H1 (cell line): Measurements from ENCODE around the gene RPL28. TPM values are rescaled to one million over a fixed set of nuclear protein-coding genes. Genes with fewer than 3 reads are reported as not detected.
A peak's percentile ranks its signal among the peaks of the same experiment; 100 is the strongest.

Experiments used
- CTCF ChIA-PET: fragments of 300-600 bp; sonication (Branson Sonifier 250); formaldehyde crosslinking; loops from one replicate; lab custom pipeline; 2021; ENCODE audit not compliant: partially characterized antibody; lab: Charles Lee
- POLR2A ChIA-PET: fragments of 300-600 bp; sonication (Branson Sonifier 250); formaldehyde crosslinking; loops from one replicate; lab custom pipeline; 2021; ENCODE audit warnings: inconsistent platforms; ENCODE audit not compliant: partially characterized antibody; lab: Charles Lee
- DNase-seq, 2 experiments: peaks; one replicate each; pipeline versions ENCODE4 v3.0.0 to v3.0.0-alpha.2; 2010 to 2022; ENCODE audit warnings: low spot score in 2 of 2, low read depth in 1 of 2, mixed read lengths in 1 of 2
- FAIRE-seq: peaks from 2 replicates; lab custom pipeline; 2011; peaks lifted over from hg19 to GRCh38; lab: Jason Lieb, UNC
- H2AFZ ChIP-seq: 2 replicates; pipeline ENCODE4 v1.8.1; 2012; ENCODE audit warnings: low read length, inconsistent platforms
- H2AK5ac ChIP-seq: 2 replicates; pipeline ENCODE4 v1.6.1; 2013; ENCODE audit warnings: low read depth, low read length
- H2BK120ac ChIP-seq: replicated peaks from 2 replicates; pipeline ENCODE3; 2013; ENCODE audit warnings: low read depth, low read length, inconsistent platforms
- H2BK12ac ChIP-seq: 2 replicates; pipeline ENCODE4 v1.6.1; 2013; ENCODE audit warnings: low read depth, low read length
- H2BK15ac ChIP-seq: 2 replicates; pipeline ENCODE4 v1.6.1; 2013; ENCODE audit warnings: low read length
- H2BK20ac ChIP-seq: 2 replicates; pipeline ENCODE4 v1.6.1; 2013; ENCODE audit warnings: low read length
- H2BK5ac ChIP-seq: 2 replicates; pipeline ENCODE4 v1.6.1; 2013; ENCODE audit warnings: low read depth, low read length
- H3K14ac ChIP-seq: 2 replicates; pipeline ENCODE4 v1.6.1; 2013; ENCODE audit warnings: inconsistent platforms; ENCODE audit not compliant: insufficient read length
- H3K18ac ChIP-seq: 2 replicates; pipeline ENCODE4 v1.6.1; 2013; ENCODE audit warnings: low read length; ENCODE audit errors: extremely low read depth
- H3K23ac ChIP-seq: 2 replicates; pipeline ENCODE4 v1.6.1; 2013; ENCODE audit warnings: inconsistent platforms; ENCODE audit not compliant: insufficient read length
- H3K23me2 ChIP-seq: 2 replicates; pipeline ENCODE4 v1.6.1; 2013; ENCODE audit warnings: low read depth, low read length
- H3K27ac ChIP-seq: 2 replicates; pipeline ENCODE4 v1.6.1; 2011; ENCODE audit warnings: low read depth, low read length, inconsistent platforms
- H3K27me3 ChIP-seq, 4 experiments: replicated peaks in 1 of 4; 1 replicate in 1 of 4; 2 replicates in 3 of 4; pipeline versions ENCODE4 v1.6.1 to v1.8.1; 2011 to 2013; ENCODE audit warnings: low read length in 3 of 4, mild to moderate bottlenecking in 3 of 4, inconsistent platforms in 2 of 4, mixed read lengths in 2 of 4, moderate library complexity in 1 of 4; ENCODE audit not compliant: control insufficient read depth in 3 of 4, insufficient read depth in 3 of 4; ENCODE audit errors: extremely low read depth in 1 of 4
- H3K36me3 ChIP-seq, 4 experiments: 2 replicates each; pipeline versions ENCODE4 v1.6.1 to v1.8.1; 2011 to 2013; ENCODE audit warnings: mild to moderate bottlenecking in 4 of 4, low read length in 3 of 4, moderate library complexity in 2 of 4, control low read depth in 1 of 4, inconsistent platforms in 1 of 4; ENCODE audit not compliant: insufficient read depth in 4 of 4, control insufficient read depth in 2 of 4
- H3K4ac ChIP-seq: replicated peaks from 2 replicates; pipeline ENCODE3; 2013; ENCODE audit warnings: low read length, low read depth, mixed read lengths, inconsistent platforms; ENCODE audit not compliant: insufficient read length
- H3K4me1 ChIP-seq, 4 experiments: replicated peaks in 1 of 4; 1 replicate in 1 of 4; 2 replicates in 3 of 4; pipeline versions ENCODE4 v1.6.1 to v1.8.1; 2011 to 2013; ENCODE audit warnings: low read length in 3 of 4, inconsistent platforms in 2 of 4, mixed read lengths in 1 of 4; ENCODE audit not compliant: insufficient read depth in 4 of 4, control insufficient read depth in 3 of 4
- H3K4me2 ChIP-seq, 2 experiments: 2 replicates each; pipeline versions ENCODE4 v1.6.1 to v1.8.1; 2011 to 2013; ENCODE audit warnings: low read depth in 2 of 2, low read length in 2 of 2, control low read depth in 1 of 2, inconsistent platforms in 1 of 2, mild to moderate bottlenecking in 1 of 2; ENCODE audit not compliant: insufficient read depth in 1 of 2
- H3K4me3 ChIP-seq, 4 experiments: fragments of 200-600, 300-600 bp in 1 of 4; sonication (generic), shearing (Covaris generic), sonication (Bioruptor Twin) in 1 of 4; 2 replicates each; pipeline versions ENCODE4 v1.5.1 to v1.8.1; 2011 to 2016; ENCODE audit warnings: low read length in 4 of 4, low read depth in 3 of 4, control low read depth in 2 of 4, inconsistent platforms in 2 of 4, mild to moderate bottlenecking in 2 of 4, mixed read lengths in 1 of 4, moderate library complexity in 1 of 4; ENCODE audit not compliant: insufficient read depth in 2 of 4; ENCODE audit errors: extremely low read depth in 1 of 4
- H3K56ac ChIP-seq: replicated peaks from 2 replicates; pipeline ENCODE3; 2013; ENCODE audit warnings: low read depth, mild to moderate bottlenecking, mixed read lengths, low read length, inconsistent platforms; ENCODE audit not compliant: insufficient read length
- H3K79me1 ChIP-seq: 2 replicates; pipeline ENCODE4 v1.6.1; 2013; ENCODE audit warnings: low read depth, low read length, control low read depth
- H3K79me2 ChIP-seq, 2 experiments: 2 replicates each; pipeline versions ENCODE4 v1.6.1 to v1.8.1; 2012 to 2013; ENCODE audit warnings: low read length in 2 of 2, mild to moderate bottlenecking in 2 of 2, inconsistent platforms in 1 of 2; ENCODE audit not compliant: insufficient read depth in 2 of 2, control insufficient read depth in 1 of 2
- H3K9ac ChIP-seq, 4 experiments: replicated peaks in 1 of 4; 1 replicate in 1 of 4; 2 replicates in 3 of 4; pipeline versions ENCODE4 v1.6.1 to v1.8.1; 2011 to 2013; ENCODE audit warnings: low read depth in 3 of 4, low read length in 3 of 4, control low read depth in 2 of 4, mild to moderate bottlenecking in 2 of 4, moderate library complexity in 2 of 4, inconsistent platforms in 1 of 4; ENCODE audit errors: extremely low read depth in 1 of 4
- H3K9me3 ChIP-seq, 2 experiments: 2 replicates each; pipeline versions ENCODE4 v1.6.1 to v1.8.1; 2012 to 2013; ENCODE audit warnings: mild to moderate bottlenecking in 2 of 2, moderate library complexity in 2 of 2, control low read depth in 1 of 2, inconsistent platforms in 1 of 2, low read depth in 1 of 2, low read length in 1 of 2, mixed read lengths in 1 of 2; ENCODE audit not compliant: insufficient read depth in 2 of 2
- H4K20me1 ChIP-seq, 2 experiments: replicated peaks in 1 of 2; 2 replicates each; pipeline versions ENCODE3 to v1.8.1; 2011 to 2013; ENCODE audit warnings: inconsistent platforms in 2 of 2, low read length in 2 of 2, mild to moderate bottlenecking in 1 of 2; ENCODE audit not compliant: insufficient read depth in 2 of 2, control insufficient read depth in 1 of 2
- H4K5ac ChIP-seq: 2 replicates; pipeline ENCODE4 v1.6.1; 2013; ENCODE audit warnings: low read length, low read depth, mixed read lengths, inconsistent platforms; ENCODE audit not compliant: insufficient read length
- H4K8ac ChIP-seq: 2 replicates; pipeline ENCODE4 v1.8.0; 2013; ENCODE audit warnings: mild to moderate bottlenecking, moderate library complexity, low read length, inconsistent platforms; ENCODE audit not compliant: insufficient read depth; ENCODE audit errors: extremely low read depth
- H4K91ac ChIP-seq: replicated peaks from 2 replicates; pipeline ENCODE3; 2013; ENCODE audit warnings: low read length, mixed read lengths, inconsistent platforms; ENCODE audit not compliant: insufficient read length
- CBX8 ChIP-seq: fragments of 300-800, 300-1000 bp; sonication (generic); IDR thresholded peaks from 2 replicates; pipeline ENCODE4 v1.7.1; 2016; ENCODE audit warnings: low read depth, low read length, borderline replicate concordance
- E2F6 ChIP-seq: IDR thresholded peaks from 2 replicates; pipeline ENCODE4 v1.6.1; 2012; ENCODE audit warnings: inconsistent platforms
- EZH2 ChIP-seq: fragments of 200-600 bp; sonication (generic); IDR thresholded peaks from 2 replicates; pipeline ENCODE4 v1.7.1; 2012; ENCODE audit warnings: low read depth, mild to moderate bottlenecking, moderate library complexity, low read length, inconsistent platforms; ENCODE audit not compliant: severe bottlenecking
- WGBS, 2 experiments: shearing (Covaris generic) in 1 of 2; methylation state at CpG; one replicate each; pipeline versions ENCODE4 v1.1.6 to v1.1.7; 2013 to 2015; ENCODE audit warnings: low lambda C conversion rate in 2 of 2, mixed read lengths in 2 of 2, inconsistent platforms in 1 of 2, low coverage in 1 of 2, missing lambda C conversion rate in 1 of 2; ENCODE audit not compliant: insufficient replicate concordance in 2 of 2, insufficient coverage in 1 of 2, insufficient read length in 1 of 2; ENCODE audit errors: extremely low coverage in 1 of 2, missing lambda C conversion rate in 1 of 2; 5-methylcytosine and 5-hydroxymethylcytosine counted together
- polyA plus RNA-seq, 7 experiments: library from polyadenylated mRNA; depleted of rRNA in 3 of 7; stranded (reverse) in 5 of 7; unstranded in 2 of 7; fragments of >200 nt in 5 of 7; fragments of 200-250 nt in 2 of 7; gene quantifications; 1 replicate in 5 of 7; 2 replicates in 1 of 7; 4 replicates in 1 of 7; pipeline versions ENCODE4 v1.2.1 to v1.2.3, GENCODE V29; 2011 to 2013; ENCODE audit warnings: missing spikeins in 2 of 7, mixed read lengths in 2 of 7
- total RNA-seq: library from RNA; stranded (reverse); fragmentation: NEBNext Ultra II Directional; extraction: Animal tissue kit (Norgen Biotek cat#: 25700); gene quantifications from 2 replicates; pipeline ENCODE4 v1.2.1, GENCODE V29; 2021

Gene RPL28
- total and polyA plus RNA-seq, 2 of the 8 experiments (the other 6 are each of a cell fraction or from before 2014, with no cell fraction given), result 2,123 to 8,402 TPM

GRCh38 chr19:55373306-55373992 lies 12.3 kb upstream of the RPL28 start:
- no peak overlapping the region for H4K8ac ChIP-seq
- no peaks in the 10 kb centered on the region for H4K20me1 ChIP-seq
- no peak overlapping the region for H3K14ac ChIP-seq
- H2BK5ac ChIP-seq, result peak overlapping the region; percentile 52; the same call in 1 of the 2 replicates
- no peak overlapping the region for H2BK20ac ChIP-seq
- no peaks in the 10 kb centered on the region for H3K9me3 ChIP-seq
- H3K56ac ChIP-seq, result no peak overlapping the region
- H3K4me1 ChIP-seq, result peaks cover 5 to 54% (median 43%) of the 10 kb centered on the region in 4 experiments
- no peak overlapping the region for H2AK5ac ChIP-seq
- peak overlapping the region; percentile 39 to 56; a peak in 2 of 4 replicates for H3K4me2 ChIP-seq
- TF ChIP-seq CBX8 (no peak), E2F6 (no peak), EZH2 (peak; percentile 27)
- no peak overlapping the region for H3K4ac ChIP-seq
- DNase-seq, result no peak
- H3K9ac ChIP-seq, result no peak overlapping the region
- peak overlapping the region; percentile 71; the same call in 1 of the 2 replicates for H3K18ac ChIP-seq
- peak overlapping the region in 2 of 4 experiments; percentile 10 to 42; a peak in 3 of 8 replicates for H3K4me3 ChIP-seq
- ChIA-PET POLR2A (interaction anchor here (0.6 to 7.1 kb wide), 14 partner anchors 8 to 72 kb away, joined by 3 to 58 read pairs (median 4); partner anchors contain the start of genes KMT5C, RPL28, TMEM238 and UBE2S), CTCF (interaction anchor here (0.6 to 1.2 kb wide), 2 partner anchors 82 to 197 kb away, joined by 3 read pairs; no protein-coding TSS in a partner anchor)
- no peak overlapping the region for H2AFZ ChIP-seq
- no peaks in the 10 kb centered on the region for H3K36me3 ChIP-seq
- 43% methylated on average over 6 of the region's 9 CpGs; no CpG with 5 or more reads in 1 of the 2 experiments for WGBS, 2 experiments
- no peak overlapping the region for H4K5ac ChIP-seq
- peak overlapping the region; percentile 25 for H4K91ac ChIP-seq
- no peak overlapping the region for H3K27ac ChIP-seq
- H3K27me3 ChIP-seq, result peaks cover 16 to 51% (median 41%) of the 10 kb centered on the region in 4 experiments
- no peaks in the 10 kb centered on the region for H3K79me2 ChIP-seq
- no peak overlapping the region for H2BK15ac ChIP-seq
- H3K79me1 ChIP-seq, result no peaks in the 10 kb centered on the region
- H3K23me2 ChIP-seq, result peaks cover 25% of the 10 kb centered on the region
- H2BK120ac ChIP-seq, result no peak overlapping the region
- no peak for FAIRE-seq
- H3K23ac ChIP-seq, result no peak overlapping the region
- peak overlapping the region; percentile 39; the same call in 1 of the 2 replicates for H2BK12ac ChIP-seq
